GM18507 (cell line): ENCODE results near the gene ZNF423.

Experiments
- DNase-seq: peaks from one replicate; pipeline ENCODE4 v3.0.0; 2011; ENCODE audit warnings: low read depth; ENCODE audit not compliant: insufficient read length; ENCODE audit errors: extremely low spot score
- FAIRE-seq: peaks from 2 replicates; lab custom pipeline; 2011; peaks lifted over from hg19 to GRCh38; lab: Jason Lieb, UNC

ZNF423 gene

DNA sequence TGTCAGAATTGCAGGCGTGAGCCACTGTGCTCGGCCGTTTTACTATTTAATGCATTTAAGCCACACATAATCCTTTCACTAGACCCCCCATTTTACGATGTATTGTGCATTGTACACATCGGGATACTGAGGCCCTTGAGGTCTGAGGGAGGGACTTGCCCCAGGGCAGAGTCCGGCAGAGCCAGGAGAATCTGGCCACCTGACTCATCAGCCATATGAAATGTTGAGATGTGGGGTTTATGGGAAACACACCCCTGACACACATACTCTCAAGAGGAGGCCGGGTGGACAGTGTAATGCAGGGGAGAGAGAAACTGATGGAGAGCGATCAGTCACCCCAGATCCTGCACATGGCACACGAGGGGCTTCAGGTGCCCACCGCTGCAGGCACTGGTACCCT lies 196.6 kb downstream of the ZNF423 start:
- DNase-seq (no peak), FAIRE-seq (no peak)

DNA sequence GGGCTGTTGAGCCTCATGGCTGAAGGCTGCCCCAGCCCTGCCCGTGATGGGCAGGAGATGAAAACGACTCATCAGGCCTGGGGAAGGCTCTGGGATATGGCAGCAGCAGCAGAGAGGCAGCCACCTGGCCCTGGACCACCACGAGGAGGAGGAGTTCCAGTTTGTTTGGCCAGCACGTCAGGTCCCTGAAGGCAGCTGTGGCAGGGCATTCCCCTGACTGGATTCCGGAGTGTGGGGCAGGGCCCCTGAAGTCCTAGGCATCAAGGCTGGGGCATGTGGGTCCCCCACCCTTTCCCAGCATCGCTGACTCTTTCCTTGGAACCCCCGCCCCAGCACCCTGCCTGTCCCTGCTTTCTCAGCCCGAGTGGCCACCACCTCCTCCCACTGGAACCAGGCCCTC lies 197.4 kb downstream of the ZNF423 start:
- FAIRE-seq: no peak
- no peak for DNase-seq

DNA sequence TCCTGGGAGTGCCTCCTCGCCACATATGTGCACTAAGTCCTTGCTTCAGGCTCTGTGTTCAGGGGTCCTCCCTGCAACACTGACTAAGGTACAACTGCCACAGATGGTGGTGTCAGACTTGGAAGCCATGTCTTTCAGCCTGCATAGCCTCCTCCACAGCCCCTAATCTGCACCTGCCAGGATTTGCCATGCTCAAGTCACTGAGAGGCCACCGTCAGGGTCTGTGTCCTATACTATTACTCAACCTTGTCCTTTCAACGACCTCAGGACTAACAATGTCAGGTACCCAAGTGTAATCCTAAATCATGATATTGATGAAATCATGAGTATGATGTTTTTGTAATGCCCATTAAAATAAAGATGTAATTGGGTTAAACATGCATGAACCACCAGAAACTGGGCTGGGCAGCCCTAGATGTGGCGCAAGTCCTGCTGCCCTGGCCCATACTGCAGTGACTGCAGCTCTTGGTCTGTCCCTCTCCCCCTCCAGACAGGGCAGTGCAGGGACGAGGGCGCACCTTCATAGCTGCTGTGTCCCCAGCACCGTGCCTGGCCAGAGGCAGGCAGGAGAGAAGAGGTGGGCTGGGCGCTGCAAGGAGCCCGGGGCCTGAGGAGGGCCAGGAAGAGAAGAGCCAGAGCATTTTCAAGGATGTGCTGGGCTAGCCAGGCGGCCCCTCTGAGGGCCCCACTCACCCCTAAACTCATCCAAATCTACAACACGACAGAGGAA lies 198.0 kb downstream of the ZNF423 start:
- DNase-seq (no peak), FAIRE-seq (no peak)

DNA sequence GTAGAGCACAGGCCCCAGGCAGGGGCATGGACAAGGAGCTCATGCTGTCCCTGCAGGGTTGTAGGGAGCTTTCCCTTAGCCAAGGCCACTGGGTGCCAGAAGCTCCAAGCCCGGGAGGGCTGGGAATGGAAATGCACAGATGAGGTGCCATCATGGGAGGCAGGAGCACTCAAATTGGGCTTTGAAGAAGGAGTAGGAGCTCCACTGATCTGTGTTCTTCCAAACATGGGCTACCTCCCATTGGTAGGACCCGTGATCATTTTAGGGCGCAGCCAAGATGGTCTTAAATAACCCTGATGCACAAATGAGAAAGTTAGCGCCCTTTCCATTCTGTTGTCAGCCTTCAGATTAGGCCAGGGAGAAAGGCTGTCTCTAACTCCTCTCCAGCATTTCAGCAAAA lies 201.5 kb downstream of the ZNF423 start:
- no peak for FAIRE-seq
- DNase-seq: no peak

DNA sequence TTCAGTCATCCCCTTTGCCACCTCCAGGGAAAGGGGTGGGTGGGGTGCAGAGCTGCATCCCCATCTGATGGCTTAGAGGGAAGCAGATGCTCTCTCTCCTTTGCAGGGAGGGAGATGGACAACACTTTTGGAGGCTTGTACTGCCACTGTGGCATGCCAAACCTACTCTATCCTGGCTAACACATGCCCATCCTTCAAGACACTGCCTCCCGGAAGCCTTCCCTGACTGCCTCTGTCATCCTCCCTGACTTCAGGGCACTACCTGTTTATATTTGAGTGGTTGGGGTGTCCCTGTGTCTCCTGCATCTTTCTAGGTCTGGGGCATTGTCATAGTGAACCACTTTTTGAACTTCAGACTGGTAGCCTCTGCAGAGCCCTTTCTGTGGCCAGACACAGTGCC lies 202.3 kb downstream of the ZNF423 start:
- FAIRE-seq (no peak), DNase-seq (no peak)

DNA sequence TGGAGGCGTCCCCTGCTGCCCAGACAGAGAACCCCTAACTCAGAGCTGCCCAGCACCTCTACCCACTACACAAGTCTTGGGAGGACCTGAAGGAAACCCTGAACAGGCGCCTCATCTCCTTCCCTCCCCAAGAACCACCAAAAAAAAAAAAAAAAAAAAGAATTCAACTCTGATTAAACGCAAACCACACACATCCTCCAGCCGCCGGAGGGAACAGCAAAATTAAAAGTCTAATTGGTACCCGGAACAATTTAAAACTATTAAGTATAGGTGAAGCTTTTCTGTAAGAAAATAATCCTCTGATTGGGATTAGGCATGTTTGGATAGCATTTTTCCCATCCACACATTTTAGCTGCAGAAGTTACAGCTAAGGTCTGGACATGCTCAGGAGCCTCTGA lies 202.7 kb downstream of the ZNF423 start:
- no peak for FAIRE-seq

DNA sequence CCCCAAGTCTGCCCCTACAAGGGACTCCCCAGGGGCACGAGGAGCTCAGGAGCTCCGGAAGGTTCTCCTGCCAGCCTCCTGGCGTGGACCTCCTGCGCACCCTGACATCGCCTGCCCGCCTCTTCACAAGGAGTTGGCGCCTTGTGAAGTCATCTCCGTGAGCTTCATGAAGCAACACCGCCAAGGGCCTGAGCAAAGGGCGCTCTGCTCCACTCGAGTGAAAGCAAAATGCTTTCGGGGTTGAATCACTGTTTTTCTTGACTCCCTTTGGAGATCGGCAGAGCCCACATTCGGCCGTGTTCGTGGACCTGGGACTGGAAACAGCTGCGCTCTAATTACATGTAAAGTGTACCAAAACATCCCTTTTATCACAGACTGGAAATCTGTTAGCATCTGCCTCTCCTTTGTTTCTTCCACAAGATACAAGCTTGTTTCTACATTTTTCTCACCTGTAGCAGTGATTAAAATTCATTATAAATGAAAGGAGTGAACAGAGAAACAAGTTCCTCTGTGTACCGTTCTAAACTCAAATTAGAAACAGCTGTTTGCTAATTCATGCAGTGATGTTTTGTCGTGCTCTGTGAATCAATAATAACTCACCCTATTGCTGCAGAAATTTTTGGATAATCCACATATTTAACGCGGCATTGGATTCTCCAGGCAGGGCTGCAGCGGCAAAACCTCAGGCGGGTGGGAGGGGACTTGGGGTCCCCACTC lies 203.3 kb downstream of the ZNF423 start:
- FAIRE-seq (no peak), DNase-seq (no peak)

More for the DNA sequence above, 202.7 kb downstream of the ZNF423 start:
- no peak for DNase-seq

DNA sequence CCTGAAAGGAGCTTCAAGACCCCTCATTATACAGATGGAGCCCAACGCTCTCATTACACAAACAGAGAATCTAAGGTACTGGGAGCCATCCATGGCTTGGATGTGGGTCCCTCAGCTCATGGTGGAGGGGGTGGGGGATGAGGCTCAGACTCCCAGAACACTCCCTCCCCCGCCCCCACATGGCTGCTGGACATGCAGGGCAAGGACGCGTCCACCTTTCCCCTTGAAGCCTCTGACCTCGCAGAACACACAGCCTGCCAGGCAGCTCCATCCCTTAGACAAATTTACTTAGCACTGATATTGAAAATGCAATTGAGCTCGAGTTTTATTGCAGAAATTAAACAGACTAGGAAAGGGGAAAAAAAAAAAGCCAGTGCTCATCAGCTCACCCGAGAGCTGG lies 203.9 kb downstream of the ZNF423 start:
- DNase-seq (no peak), FAIRE-seq (no peak)

DNA sequence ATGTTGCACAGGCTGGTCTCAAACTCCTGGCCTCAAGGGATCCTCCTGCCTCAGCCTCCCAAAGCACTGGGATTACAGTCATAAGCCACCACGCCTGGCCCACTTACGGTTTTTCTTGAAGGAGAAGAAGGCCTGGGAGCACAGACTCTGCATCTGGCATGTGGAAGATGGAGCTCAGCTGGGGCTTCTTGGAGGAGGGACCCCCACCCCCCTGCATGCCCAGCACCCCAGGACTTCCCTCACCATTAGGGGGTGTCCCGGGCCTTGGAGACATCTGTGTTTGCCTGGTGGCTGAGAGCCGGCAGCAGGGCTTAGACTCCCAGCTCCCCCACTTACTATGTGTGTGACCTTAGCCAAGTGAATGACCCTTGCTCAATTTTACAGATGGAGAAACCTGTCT lies 204.7 kb downstream of the ZNF423 start:
- DNase-seq: no peak
- FAIRE-seq: no peak

DNA sequence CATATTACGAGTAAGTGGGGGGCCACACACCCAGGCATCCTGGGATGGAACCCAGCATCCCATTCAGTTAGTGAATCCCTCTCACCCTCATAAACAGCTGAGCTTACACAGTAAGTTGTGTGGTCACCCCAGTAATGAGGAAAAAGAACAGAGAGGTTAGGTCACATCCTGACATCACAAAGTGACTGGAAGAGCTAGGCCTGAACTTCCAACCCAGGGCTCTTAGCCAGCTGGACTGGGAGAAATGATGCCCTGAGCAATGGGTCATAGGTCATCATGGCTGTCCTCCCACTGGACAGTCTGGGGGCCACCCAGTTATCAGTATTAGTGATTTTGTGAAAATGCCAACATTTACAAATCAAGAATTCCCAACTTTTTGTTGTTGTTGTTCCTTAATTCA lies 205.3 kb downstream of the ZNF423 start:
- FAIRE-seq: no peak
- no peak for DNase-seq

DNA sequence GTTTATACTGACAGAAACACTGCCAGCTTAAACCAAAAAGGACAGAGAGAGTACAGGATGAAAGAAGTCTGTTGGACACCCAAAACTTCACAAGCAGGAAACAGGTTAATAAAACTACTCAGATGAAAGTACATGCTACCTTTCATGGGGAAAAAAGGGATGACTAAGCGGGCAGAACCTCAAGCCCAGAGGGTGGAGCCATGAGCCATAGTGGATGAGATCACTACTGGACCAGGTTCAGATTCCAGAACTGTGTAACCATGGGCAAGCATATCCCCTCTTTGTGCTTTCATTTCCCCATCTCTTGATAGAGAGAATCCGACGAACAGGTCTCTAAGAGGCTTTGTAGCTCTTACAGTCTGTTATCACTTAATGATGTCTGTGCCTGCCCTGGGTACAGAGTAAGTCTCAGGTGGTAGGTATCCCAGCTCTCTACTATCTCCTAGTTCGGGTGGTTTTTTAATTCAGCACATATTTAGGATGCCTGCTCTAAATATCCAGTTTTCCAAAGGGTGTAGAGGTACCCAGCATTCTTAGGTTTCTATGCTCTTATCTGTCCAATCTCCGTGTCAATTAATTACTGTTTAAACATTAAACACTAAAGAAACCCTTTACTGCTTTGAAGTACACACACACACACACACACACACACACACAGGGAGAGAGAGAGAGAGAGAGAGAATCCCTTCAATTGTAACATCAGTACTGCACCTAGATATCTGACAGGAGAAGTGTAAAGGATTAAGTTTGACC lies 206.7 kb downstream of the ZNF423 start:
- FAIRE-seq (no peak), DNase-seq (no peak)

DNA sequence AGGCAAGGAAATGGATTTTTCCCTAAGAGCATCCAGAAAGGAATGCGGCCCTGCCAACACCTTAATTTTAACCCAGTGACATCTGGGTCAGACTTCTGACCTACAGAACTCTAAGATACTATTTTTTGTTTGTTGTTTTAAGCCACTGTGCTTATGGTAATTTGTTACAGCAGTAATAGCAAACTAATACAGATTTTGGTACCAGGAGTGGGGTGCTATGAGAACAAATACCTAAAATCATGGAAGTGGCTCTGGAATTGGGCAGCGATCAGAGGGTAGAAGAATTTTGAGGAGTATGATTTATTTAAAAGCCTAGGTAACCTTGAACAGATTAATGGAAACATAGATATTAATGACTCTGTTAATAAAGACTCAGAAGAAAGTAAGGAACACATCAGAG lies 208.2 kb downstream of the ZNF423 start:
- no peak for FAIRE-seq
- DNase-seq: no peak

DNA sequence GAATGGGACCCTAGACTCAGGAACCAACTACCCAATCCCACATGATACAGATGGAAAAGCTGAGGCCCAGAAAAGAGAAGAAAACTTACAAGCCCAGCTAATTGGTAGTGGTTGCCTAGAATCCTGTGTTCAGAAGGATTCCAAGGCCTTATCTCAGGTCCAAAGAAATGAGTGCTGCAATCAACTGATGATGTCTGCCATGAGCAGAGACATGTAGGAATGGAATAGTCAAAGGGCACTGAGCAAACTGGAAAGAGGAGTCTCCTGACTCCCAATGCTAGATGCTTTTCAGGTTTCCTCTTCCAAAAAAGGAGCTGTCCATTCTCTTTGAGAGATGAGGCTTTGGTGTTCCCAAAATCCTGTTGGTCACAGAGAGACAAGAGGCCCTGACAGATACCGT lies 210.6 kb downstream of the ZNF423 start:
- DNase-seq (no peak), FAIRE-seq (no peak)

DNA sequence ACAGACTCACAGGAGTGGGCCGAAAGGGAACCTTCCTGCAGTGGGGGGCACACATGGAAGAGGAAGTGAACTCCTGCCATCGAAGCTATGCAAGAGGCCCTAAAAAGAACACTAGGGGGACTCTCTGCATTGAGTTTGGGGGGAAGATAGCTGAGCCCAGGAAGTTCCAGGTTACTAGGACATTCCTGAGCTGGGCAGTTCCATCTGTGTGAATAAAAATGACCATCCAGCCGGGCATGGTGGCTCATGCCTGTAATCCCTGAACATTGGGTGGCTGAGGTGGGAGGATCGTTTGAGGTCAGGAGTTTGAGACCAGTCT lies 211.8 kb downstream of the ZNF423 start:
- DNase-seq (no peak), FAIRE-seq (no peak)

DNA sequence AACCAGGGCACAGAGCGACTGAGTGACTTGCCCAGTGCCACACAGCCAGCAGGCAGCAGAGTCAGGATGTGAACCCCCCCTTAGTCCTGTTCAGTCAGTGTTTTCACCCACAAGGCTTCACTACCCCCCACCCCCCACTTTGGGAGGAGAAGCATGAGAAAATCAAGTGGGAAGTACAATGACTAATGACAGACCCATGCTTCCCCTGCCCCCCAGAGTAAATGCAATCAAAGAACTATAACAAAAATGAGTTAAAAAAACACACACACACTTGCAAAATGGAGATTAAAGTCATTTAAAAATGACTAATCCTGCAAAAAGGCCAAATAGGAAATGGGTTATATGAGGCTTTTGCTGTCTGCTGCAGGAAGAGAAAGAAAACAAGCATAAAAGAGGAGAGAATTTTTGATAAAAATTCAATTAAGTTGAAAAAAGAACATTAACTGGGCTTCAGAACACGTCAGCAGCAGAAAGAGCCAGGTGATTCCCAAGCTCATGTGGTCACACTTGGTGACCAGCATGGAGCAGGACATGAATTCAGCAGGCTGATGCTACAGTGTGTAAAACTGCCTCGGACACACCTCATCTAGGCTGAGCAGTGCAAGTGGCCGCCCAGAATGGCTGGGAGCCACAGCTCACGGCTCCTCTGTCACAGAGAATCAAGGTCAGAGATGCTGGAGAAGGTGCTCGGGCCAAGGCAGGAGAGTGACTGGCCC lies 212.3 kb downstream of the ZNF423 start:
- FAIRE-seq: no peak
- no peak for DNase-seq

DNA sequence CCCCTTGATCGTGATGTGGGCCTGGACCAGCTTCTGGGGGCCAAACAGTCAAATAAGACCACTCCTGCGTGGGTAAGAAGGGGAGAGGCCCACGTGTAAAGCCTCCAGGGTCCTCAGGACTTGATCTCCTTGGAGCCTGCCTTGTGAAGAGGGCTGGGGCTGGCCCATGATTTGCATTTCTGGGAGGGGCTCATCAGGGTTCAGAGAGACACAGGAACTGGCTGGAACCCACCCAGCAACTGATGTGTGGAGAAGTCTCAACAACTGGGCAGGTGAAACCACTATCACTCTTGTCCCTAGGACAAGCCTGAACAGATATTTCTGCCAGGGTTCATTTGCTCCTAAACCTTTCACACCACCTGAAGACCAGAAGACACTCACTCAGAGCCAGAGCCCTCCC lies 214.7 kb downstream of the ZNF423 start:
- no peak for DNase-seq

DNA sequence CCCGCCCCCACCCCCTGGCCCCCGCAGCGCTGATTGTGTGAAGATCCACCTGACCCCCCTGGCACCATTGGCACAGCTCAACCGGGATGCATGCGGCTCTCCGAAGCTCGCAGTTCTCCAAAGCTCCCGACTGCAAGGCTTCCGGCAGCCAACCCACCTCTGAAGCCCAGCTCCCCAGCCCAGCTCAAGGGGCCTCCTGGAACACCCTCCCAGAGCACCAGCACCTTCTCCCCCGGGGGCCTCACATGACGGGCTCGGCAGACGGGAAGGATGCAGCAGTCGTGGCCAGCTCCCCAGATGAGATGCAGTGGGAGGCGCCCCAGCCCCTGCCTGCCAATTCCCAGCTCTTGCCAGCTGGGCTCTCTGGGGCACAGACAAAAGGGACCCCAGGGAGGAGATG lies 215.3 kb downstream of the ZNF423 start:
- no peak for DNase-seq
- no peak for FAIRE-seq

More for the DNA sequence above, 214.7 kb downstream of the ZNF423 start:
- no peak for FAIRE-seq

DNA sequence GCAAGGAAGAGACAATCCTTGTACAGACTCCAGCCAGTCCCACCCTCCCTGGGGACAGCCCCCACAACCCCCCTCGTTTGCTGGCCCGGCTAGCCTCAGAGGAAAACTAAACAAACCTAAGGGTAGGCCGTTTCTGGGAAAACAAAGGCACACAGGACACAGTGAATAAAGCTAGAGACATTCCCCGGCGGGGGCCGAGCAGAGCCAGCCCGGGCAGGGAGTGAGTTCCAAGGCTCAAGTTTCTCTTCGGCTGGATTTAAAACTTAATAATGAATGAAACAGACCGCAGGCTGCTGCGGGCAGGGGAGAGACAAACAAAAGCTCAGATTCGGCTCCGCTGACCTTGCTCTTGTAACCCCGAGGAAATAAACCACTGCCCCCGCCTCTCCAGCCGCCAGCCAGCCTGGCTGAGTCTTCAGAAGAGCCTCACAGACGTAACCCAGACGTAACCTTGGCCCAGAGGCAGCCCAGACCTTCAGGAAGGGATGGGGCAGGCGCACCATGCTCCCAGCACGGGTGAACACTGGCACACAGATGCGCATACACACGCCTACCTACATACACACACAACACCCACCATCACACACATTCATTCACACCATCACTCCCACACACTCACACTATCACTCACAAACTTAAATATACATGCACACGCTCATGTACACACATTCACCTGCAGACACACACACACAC lies 216.0 kb downstream of the ZNF423 start:
- no peak for FAIRE-seq
- DNase-seq: no peak

DNA sequence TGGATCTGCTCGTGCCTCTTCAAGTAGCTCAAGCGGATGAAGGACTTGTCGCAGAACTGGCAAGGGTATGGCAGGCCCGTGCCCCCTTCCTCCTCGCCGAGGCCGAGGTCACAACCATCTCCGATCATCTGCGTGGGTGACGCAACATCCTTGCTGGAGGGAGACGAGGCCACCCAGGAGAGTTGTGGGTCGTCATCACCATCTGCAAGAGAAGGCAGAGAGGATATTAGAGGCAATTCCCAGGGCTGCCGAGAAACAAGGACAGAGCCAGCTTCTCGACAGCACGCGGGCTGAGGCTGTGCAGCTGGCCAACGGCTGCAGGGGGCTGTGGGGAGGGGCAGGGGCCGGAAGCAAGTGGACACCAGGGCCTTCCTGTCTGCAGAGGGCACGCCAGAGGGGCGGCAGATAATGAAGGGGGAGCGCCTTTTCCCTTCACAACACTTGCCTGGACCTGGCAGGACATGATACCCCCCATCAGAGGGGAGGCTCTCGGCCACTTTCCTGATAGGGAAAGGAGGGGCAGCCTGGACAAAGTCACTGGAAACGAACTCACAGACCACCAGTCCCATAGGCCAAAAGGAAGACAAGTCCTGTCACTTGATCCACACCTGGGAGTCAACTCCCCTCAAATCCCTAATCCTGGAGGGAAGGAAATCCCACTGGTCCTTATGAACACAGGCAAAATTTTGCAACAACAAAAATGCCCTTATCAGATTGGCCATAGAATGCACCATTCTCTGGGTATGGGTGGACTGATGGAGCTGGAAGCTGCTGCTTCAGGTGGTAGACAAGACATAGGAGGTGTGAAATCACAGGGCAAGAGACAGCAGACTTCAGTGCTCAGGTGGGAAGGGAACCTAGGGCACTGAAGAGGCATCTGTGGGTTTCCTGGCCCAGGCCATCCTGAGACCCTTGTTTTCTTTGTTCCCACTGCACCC lies 217.0 kb downstream of the ZNF423 start:
- no peak for DNase-seq
- no peak for FAIRE-seq
